Keratinocyte (primary cell): ENCODE measurements around the gene BBLN. TPM values are rescaled to one million over a fixed set of nuclear protein-coding genes. Genes with fewer than 3 reads are reported as not detected.
A peak's percentile ranks its signal among the peaks of the same experiment; 100 is the strongest.
"Not testable (repeated sequence)": the region's sequence is repeated elsewhere in the genome, so short reads cannot be mapped to it uniquely, and the experiment has no call there.

Experiments
- DNase-seq: peaks from one replicate; pipeline ENCODE4 v3.0.0-alpha.2; 2011; ENCODE audit warnings: low read depth, missing footprints, low spot score
- FAIRE-seq: peaks from 2 replicates; lab custom pipeline; 2011; peaks lifted over from hg19 to GRCh38; lab: Jason Lieb, UNC
- H2AFZ ChIP-seq: 2 replicates; pipeline ENCODE4 v1.6.0; 2012; ENCODE audit warnings: low read length, control low read depth, inconsistent platforms; ENCODE audit not compliant: control insufficient read depth
- H3K27ac ChIP-seq: 2 replicates; pipeline ENCODE4 v1.5.1; 2011; ENCODE audit warnings: low read length; ENCODE audit not compliant: control insufficient read depth, insufficient read depth
- H3K27me3 ChIP-seq: 3 replicates; pipeline ENCODE4 v1.6.0; 2011; ENCODE audit warnings: low read length; ENCODE audit not compliant: control insufficient read depth, insufficient read depth; ENCODE audit errors: extremely low read depth
- H3K36me3 ChIP-seq, 2 experiments: 2 replicates in 1 of 2; 3 replicates in 1 of 2; pipeline ENCODE4 v1.5.1; 2011; ENCODE audit warnings: low read length in 2 of 2, mild to moderate bottlenecking in 1 of 2; ENCODE audit not compliant: control insufficient read depth in 2 of 2, insufficient read depth in 2 of 2; ENCODE audit errors: extremely low read depth in 1 of 2
- H3K4me1 ChIP-seq: 3 replicates; pipeline ENCODE4 v1.5.1; 2011; ENCODE audit warnings: low read length; ENCODE audit not compliant: control insufficient read depth, insufficient read depth; ENCODE audit errors: extremely low read depth
- H3K4me2 ChIP-seq: 3 replicates; pipeline ENCODE4 v1.6.0; 2011; ENCODE audit warnings: low read depth, low read length; ENCODE audit not compliant: control insufficient read depth, insufficient read depth; ENCODE audit errors: extremely low read depth
- H3K4me3 ChIP-seq, 3 experiments: fragments of 200-600 bp in 1 of 3; sonication (generic) in 1 of 3; 2 replicates in 2 of 3; 3 replicates in 1 of 3; pipeline ENCODE4 v1.5.1; 2011 to 2016; ENCODE audit warnings: low read length in 3 of 3, mild to moderate bottlenecking in 3 of 3, control low read depth in 2 of 3, inconsistent platforms in 1 of 3, low read depth in 1 of 3, mixed read lengths in 1 of 3, mixed run types in 1 of 3, moderate library complexity in 1 of 3; ENCODE audit not compliant: control insufficient read depth in 2 of 3, insufficient read depth in 2 of 3; ENCODE audit errors: extremely low read depth in 1 of 3
- H3K79me2 ChIP-seq: 2 replicates; pipeline ENCODE4 v1.6.0; 2012; ENCODE audit warnings: low read length; ENCODE audit not compliant: control insufficient read depth, insufficient read depth
- H3K9ac ChIP-seq: 3 replicates; pipeline ENCODE4 v1.6.0; 2011; ENCODE audit warnings: low read length; ENCODE audit not compliant: control insufficient read depth, insufficient read depth; ENCODE audit errors: extremely low read depth
- H3K9me1 ChIP-seq: 3 replicates; pipeline ENCODE4 v1.6.0; 2011; ENCODE audit warnings: low read length; ENCODE audit not compliant: control insufficient read depth, insufficient read depth; ENCODE audit errors: extremely low read depth
- H3K9me3 ChIP-seq: 2 replicates; pipeline ENCODE4 v1.5.1; 2012; ENCODE audit warnings: low read depth, low read length; ENCODE audit not compliant: control insufficient read depth
- H4K20me1 ChIP-seq: 3 replicates; pipeline ENCODE4 v1.6.0; 2011; ENCODE audit warnings: low read length; ENCODE audit not compliant: control insufficient read depth, insufficient read depth; ENCODE audit errors: extremely low read depth
- EZH2 ChIP-seq: IDR thresholded peaks from one replicate; pipeline ENCODE4 v1.6.1; 2012; ENCODE audit warnings: inconsistent platforms, mild to moderate bottlenecking, low read length, moderate library complexity
- dilution Hi-C: fragments of 300-500 bp; cut with MboI; formaldehyde crosslinking; loops from one replicate; pipeline ENCODE4 v1.7.0; 2020; ENCODE audit warnings: low sequenced_read_pairs; ENCODE audit not compliant: extremely low pct_ligation_motif_present
- polyA plus RNA-seq, 5 experiments: library from polyadenylated mRNA; depleted of rRNA in 3 of 5; stranded (reverse) in 3 of 5; stranded (forward) in 1 of 5; unstranded in 1 of 5; fragments of >200 nt; gene quantifications; 1 replicate in 1 of 5; 2 replicates in 3 of 5; 3 replicates in 1 of 5; pipeline versions ENCODE4 v1.2.1 to v1.2.3, GENCODE V29; 2011 to 2012; ENCODE audit warnings: missing spikeins in 2 of 5, low read depth in 1 of 5, low replicate concordance in 1 of 5
- TF ChIP-seq, protein P1 (sequence below), 3 experiments: IDR thresholded peaks in 1 of 3; conservative IDR thresholded peaks in 1 of 3; optimal IDR thresholded peaks in 1 of 3; 2 replicates in 2 of 3; 3 replicates in 1 of 3; pipeline versions ENCODE3 to v1.5.1; 2011; ENCODE audit warnings: low read length in 3 of 3, mild to moderate bottlenecking in 3 of 3, moderate library complexity in 2 of 3, control low read depth in 1 of 3, inconsistent platforms in 1 of 3; ENCODE audit not compliant: insufficient read depth in 2 of 3; ENCODE audit errors: extremely low read depth in 1 of 3

Gene BBLN
- polyA plus RNA-seq, 1 donor (not counting 4 experiments of a cell fraction or from before 2014, with no cell fraction given) = 35.9 TPM

DNA sequence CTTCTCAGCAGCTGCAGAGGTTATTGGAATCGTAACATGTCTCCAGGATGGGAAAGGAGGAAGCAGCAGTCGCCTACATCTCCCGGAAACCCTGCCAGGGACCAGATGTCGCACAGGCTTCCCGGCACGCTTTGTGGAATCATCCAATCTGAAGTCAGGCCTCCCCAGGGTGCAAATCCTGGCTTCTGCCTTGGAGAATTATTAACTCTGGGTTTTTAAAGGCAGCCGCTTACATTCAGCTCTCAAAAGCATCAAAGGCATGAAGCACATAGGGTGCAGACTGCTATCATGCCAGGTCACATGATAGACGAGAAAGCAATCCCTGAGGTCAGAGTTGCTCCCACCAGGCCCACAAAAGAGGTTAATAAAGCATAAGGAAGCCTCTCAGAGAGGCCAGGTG is 27.9 kb upstream of the BBLN start:
- dilution Hi-C loops, H3K9ac ChIP-seq, H3K79me2 ChIP-seq, H2AFZ ChIP-seq, H3K4me2 ChIP-seq, H3K36me3 ChIP-seq, H4K20me1 ChIP-seq, H3K27me3 ChIP-seq, H3K9me3 ChIP-seq, DNase-seq, H3K4me3 ChIP-seq, H3K9me1 ChIP-seq, FAIRE-seq, H3K27ac ChIP-seq: not testable (repeated sequence)
- peaks cover 12% of the 10 kb centered on the region for H3K4me1 ChIP-seq

GRCh38 chr9:128135561-128135960 is 24.5 kb upstream of the BBLN start:
- H3K9me3 ChIP-seq, H4K20me1 ChIP-seq, dilution Hi-C loops, H3K4me3 ChIP-seq, H3K4me2 ChIP-seq, H3K79me2 ChIP-seq, DNase-seq, H3K27me3 ChIP-seq, H3K27ac ChIP-seq, H3K9ac ChIP-seq, H3K36me3 ChIP-seq, H3K9me1 ChIP-seq: not testable (repeated sequence)
- peak; percentile 67 for FAIRE-seq
- Histone ChIP-seq H3K4me1 (peaks cover 13% of the 10 kb centered on the region), H2AFZ (peak overlapping the region; percentile 16)

DNA sequence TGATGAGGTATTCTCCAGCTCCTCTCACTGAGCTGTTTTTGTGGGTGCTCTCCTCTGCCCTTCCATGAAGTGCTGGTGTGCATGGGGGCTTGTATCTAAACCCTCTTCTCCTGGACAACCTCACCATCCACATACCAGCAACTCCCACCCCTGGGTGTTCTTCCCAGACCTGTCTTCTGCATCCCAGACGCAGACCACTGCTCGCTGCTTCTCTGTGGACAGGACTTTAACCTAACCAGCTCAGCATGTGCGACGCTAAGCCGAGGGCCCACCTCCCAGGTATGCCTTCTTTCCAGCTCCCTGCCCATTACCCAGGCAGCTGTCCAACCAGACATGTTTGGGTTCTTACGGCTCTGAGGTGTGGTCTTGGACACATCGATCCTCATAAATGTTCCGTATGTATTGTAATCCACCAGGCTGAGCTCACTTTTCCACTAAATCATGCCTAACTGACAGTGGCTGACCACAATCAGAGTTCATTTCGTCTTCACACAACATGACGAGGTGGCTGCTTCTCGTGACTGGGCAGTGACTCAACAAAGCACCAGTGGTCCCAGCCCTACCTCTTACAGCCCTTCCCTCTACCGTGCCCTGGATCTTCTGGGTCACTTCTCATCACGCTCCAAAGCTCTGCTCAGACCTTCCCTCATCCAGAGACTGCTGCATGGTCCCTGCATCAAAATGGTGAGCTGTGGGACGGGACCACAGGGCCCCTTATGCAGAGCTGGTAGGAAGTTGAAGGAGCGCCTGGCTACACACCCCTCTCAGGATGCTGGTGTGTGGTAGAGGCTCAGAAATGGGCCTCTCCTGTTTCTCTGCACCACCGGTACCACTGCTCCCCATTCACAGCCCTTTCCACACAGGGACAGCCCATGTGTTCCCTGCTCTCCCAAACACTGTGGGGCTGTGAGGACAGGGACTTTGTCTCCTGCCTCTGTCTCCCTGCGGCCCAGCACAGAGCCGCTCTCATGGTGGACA is 23.0 kb upstream of the BBLN start:
- dilution Hi-C loops = no loop called here
- H3K79me2 ChIP-seq = no peaks in the 10 kb centered on the region
- no peak overlapping the region for H3K4me2 ChIP-seq
- H3K36me3 ChIP-seq = no peaks in the 10 kb centered on the region
- peaks cover 13% of the 10 kb centered on the region for H3K4me1 ChIP-seq
- H4K20me1 ChIP-seq = no peaks in the 10 kb centered on the region
- no peaks in the 10 kb centered on the region for H3K9me3 ChIP-seq
- peak overlapping the region; percentile 9 for H2AFZ ChIP-seq
- H3K9ac ChIP-seq = no peak overlapping the region
- DNase-seq = no peak
- H3K27ac ChIP-seq = no peak overlapping the region
- TF ChIP-seq, protein P1, sequence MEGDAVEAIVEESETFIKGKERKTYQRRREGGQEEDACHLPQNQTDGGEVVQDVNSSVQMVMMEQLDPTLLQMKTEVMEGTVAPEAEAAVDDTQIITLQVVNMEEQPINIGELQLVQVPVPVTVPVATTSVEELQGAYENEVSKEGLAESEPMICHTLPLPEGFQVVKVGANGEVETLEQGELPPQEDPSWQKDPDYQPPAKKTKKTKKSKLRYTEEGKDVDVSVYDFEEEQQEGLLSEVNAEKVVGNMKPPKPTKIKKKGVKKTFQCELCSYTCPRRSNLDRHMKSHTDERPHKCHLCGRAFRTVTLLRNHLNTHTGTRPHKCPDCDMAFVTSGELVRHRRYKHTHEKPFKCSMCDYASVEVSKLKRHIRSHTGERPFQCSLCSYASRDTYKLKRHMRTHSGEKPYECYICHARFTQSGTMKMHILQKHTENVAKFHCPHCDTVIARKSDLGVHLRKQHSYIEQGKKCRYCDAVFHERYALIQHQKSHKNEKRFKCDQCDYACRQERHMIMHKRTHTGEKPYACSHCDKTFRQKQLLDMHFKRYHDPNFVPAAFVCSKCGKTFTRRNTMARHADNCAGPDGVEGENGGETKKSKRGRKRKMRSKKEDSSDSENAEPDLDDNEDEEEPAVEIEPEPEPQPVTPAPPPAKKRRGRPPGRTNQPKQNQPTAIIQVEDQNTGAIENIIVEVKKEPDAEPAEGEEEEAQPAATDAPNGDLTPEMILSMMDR (optimal IDR thresholded peaks at IDR 0.05 in 1 of 3, IDR thresholded peaks at IDR 0.05 in 1 of 3, conservative IDR thresholded peaks at IDR 0.05 in 1 of 3; ENCODE audit: extremely low read depth in 1 of 3, insufficient read depth in 2 of 3, low read length in 3 of 3) = no peak
- TF ChIP-seq EZH2 = no peak
- no peaks in the 10 kb centered on the region for H3K9me1 ChIP-seq
- FAIRE-seq = peak; percentile 84
- H3K4me3 ChIP-seq = no peak overlapping the region
- H3K27me3 ChIP-seq = no peaks in the 10 kb centered on the region
